ENCODE data around the gene PLGRKT. TPM values are rescaled to one million over a fixed set of nuclear protein-coding genes. Genes with fewer than 3 reads are reported as not detected.

PLGRKT gene
- total and polyA plus RNA-seq, 4 donors: 4.1 to 11.3 (median 7.2) TPM

- Histone ChIP-seq H3K36me3 (ENCODE audit: control insufficient read depth in 4 of 4, insufficient read depth in 3 of 4, low read depth in 1 of 4, low read length in 3 of 4) (no peaks in the 10 kb centered on the region), H3K4me1 (ENCODE audit: control insufficient read depth in 4 of 4, insufficient read depth in 4 of 4, low read length in 3 of 4) (no peaks in the 10 kb centered on the region), H3K4me3 (ENCODE audit: low read depth in 1 of 3, low read length in 3 of 3) (no peak overlapping the region), H3K27ac (ENCODE audit: low read depth in 1 of 2, low read length in 2 of 2) (no peak overlapping the region), H3K27me3 (ENCODE audit: control insufficient read depth in 4 of 4, insufficient read depth in 4 of 4, low read length in 3 of 4) (peaks cover 0 to 4% (median 0%) of the 10 kb centered on the region in 4 donors), H3K9me3 (ENCODE audit: control insufficient read depth in 4 of 4, low read length in 3 of 4) (peaks cover 2 to 11% (median 5%) of the 10 kb centered on the region in 4 donors), H3K9ac (ENCODE audit: low read depth in 1 of 2, low read length in 2 of 2) (no peak overlapping the region)
- TF ChIP-seq REST (IDR thresholded peaks at IDR 0.05) (no peak), HNF4A (conservative IDR thresholded peaks at IDR 0.05) (no peak), ATF3 (IDR thresholded peaks at IDR 0.05) (no peak), EGR1 (IDR thresholded peaks at IDR 0.05; ENCODE audit: low read depth in 2 of 2) (no peak), HNF4G (IDR thresholded peaks at IDR 0.05) (no peak), RXRA (IDR thresholded peaks at IDR 0.05) (no peak), GABPA (IDR thresholded peaks at IDR 0.05 in 1 of 2, conservative IDR thresholded peaks at IDR 0.05 in 1 of 2) (no peak), ZBTB33 (IDR thresholded peaks at IDR 0.05) (no peak), FOXA2 (IDR thresholded peaks at IDR 0.05) (no peak), NR2F2 (IDR thresholded peaks at IDR 0.05) (no peak), TAF1 (conservative IDR thresholded peaks at IDR 0.05) (no peak), RAD21 (IDR thresholded peaks at IDR 0.05) (no peak), MAX (IDR thresholded peaks at IDR 0.05) (no peak), JUND (IDR thresholded peaks at IDR 0.05) (no peak)
- WGBS: 66% methylated on average over 4 of the region's 4 CpGs
- DNase-seq (ENCODE audit: low spot score): no peak
Measured at GRCh38 chr9:5315187-5315923, 122.4 kb downstream of the PLGRKT start.

- Histone ChIP-seq H3K4me1 (ENCODE audit: control insufficient read depth in 4 of 4, insufficient read depth in 4 of 4, low read length in 3 of 4) (no peaks in the 10 kb centered on the region), H3K36me3 (ENCODE audit: control insufficient read depth in 4 of 4, insufficient read depth in 3 of 4, low read depth in 1 of 4, low read length in 3 of 4) (no peaks in the 10 kb centered on the region)
- no peak for DNase-seq (ENCODE audit: low spot score)
- TF ChIP-seq YY1 (IDR thresholded peaks at IDR 0.05) (no peak), HNF4G (IDR thresholded peaks at IDR 0.05) (no peak), ATF3 (IDR thresholded peaks at IDR 0.05) (no peak), RXRA (IDR thresholded peaks at IDR 0.05) (no peak), FOXA2 (IDR thresholded peaks at IDR 0.05) (no peak), GABPA (IDR thresholded peaks at IDR 0.05 in 1 of 2, conservative IDR thresholded peaks at IDR 0.05 in 1 of 2) (no peak), REST (IDR thresholded peaks at IDR 0.05) (no peak), HNF4A (conservative IDR thresholded peaks at IDR 0.05) (no peak), FOXA1 (IDR thresholded peaks at IDR 0.05) (no peak), NR2F2 (IDR thresholded peaks at IDR 0.05) (no peak), MAX (IDR thresholded peaks at IDR 0.05) (no peak), RAD21 (IDR thresholded peaks at IDR 0.05) (no peak), JUND (IDR thresholded peaks at IDR 0.05) (no peak), ZBTB33 (IDR thresholded peaks at IDR 0.05) (no peak), TAF1 (conservative IDR thresholded peaks at IDR 0.05) (no peak), SP1 (IDR thresholded peaks at IDR 0.05) (no peak), EGR1 (IDR thresholded peaks at IDR 0.05; ENCODE audit: low read depth in 2 of 2) (no peak)
Measured at GRCh38 chr9:5310851-5311250, 126.9 kb downstream of the PLGRKT start.

More at GRCh38 chr9:5310851-5311250, 126.9 kb downstream of the PLGRKT start:
- no peak overlapping the region for H3K9ac ChIP-seq (ENCODE audit: low read depth in 1 of 2, low read length in 2 of 2)
- H3K27me3 ChIP-seq (ENCODE audit: control insufficient read depth in 4 of 4, insufficient read depth in 4 of 4, low read length in 3 of 4): peaks cover 0 to 7% (median 2%) of the 10 kb centered on the region in 4 donors
- no peak overlapping the region for H3K4me3 ChIP-seq (ENCODE audit: low read depth in 1 of 3, low read length in 3 of 3)
- no peak overlapping the region for H3K27ac ChIP-seq (ENCODE audit: low read depth in 1 of 2, low read length in 2 of 2)
- peaks cover 2 to 10% (median 5%) of the 10 kb centered on the region in 4 donors for H3K9me3 ChIP-seq (ENCODE audit: control insufficient read depth in 4 of 4, low read length in 3 of 4)
